ENCODE results near the gene IFIT1. TPM values are rescaled to one million over a fixed set of nuclear protein-coding genes. Genes with fewer than 3 reads are reported as not detected.
"Not testable (repeated sequence)": the region's sequence is repeated elsewhere in the genome, so short reads cannot be mapped to it uniquely, and the experiment has no call there.

The IFIT1 gene
- total RNA-seq, 4 donors from 2014 or later = 10.6 to 15.4 (median 11.9) TPM

- WGBS = 67% methylated on average over 1 of the region's 1 CpG
- no peaks in the 10 kb centered on the region for H3K36me3 ChIP-seq
These were observed 3.2 kb upstream of the IFIT1 start for GRCh38 chr10:89389254-89389653.

GRCh38 chr10:89390476-89391225 is 1.8 kb upstream of the IFIT1 start:
- TF ChIP-seq POLR2AphosphoS5 (IDR thresholded peaks at IDR 0.05) = no peak
- no peak for TF ChIP-seq CTCF (IDR thresholded peaks at IDR 0.05)
- TF ChIP-seq EP300 (IDR thresholded peaks at IDR 0.05) = no peak
- no peak for TF ChIP-seq POLR2A (IDR thresholded peaks at IDR 0.05; ENCODE audit: low read depth)
- WGBS = 74% methylated on average over 5 of the region's 5 CpGs
- no peak for DNase-seq (ENCODE audit: extremely low spot score)
- Histone ChIP-seq H3K9me3 (no peaks in the 10 kb centered on the region), H3K36me3 (no peaks in the 10 kb centered on the region), H3K4me1 (peaks cover 27 to 67% (median 63%) of the 10 kb centered on the region in 4 donors), H3K27me3 (no peaks in the 10 kb centered on the region), H3K27ac (replicated peaks in 1 of 4) (peak overlapping the region; percentile 75 to 84 (median 81)), H3K4me3 (no peak overlapping the region)
- intact Hi-C loops (cut with DNase I) = no loop called here

More at GRCh38 chr10:89389254-89389653, 3.2 kb upstream of the IFIT1 start:
- Histone ChIP-seq H3K27ac (replicated peaks in 1 of 4) (peak overlapping the region in 3 of 4 donors; percentile 33 to 84 (median 82)), H3K4me1 (peaks cover 21 to 56% (median 53%) of the 10 kb centered on the region in 4 donors), H3K4me3 (no peak overlapping the region), H3K27me3 (no peaks in the 10 kb centered on the region), H3K9me3 (no peaks in the 10 kb centered on the region)
- intact Hi-C loops (cut with DNase I) = no loop called here
- TF ChIP-seq POLR2A (IDR thresholded peaks at IDR 0.05; ENCODE audit: low read depth) (no peak), POLR2AphosphoS5 (IDR thresholded peaks at IDR 0.05) (no peak), CTCF (IDR thresholded peaks at IDR 0.05) (peak; percentile 46 to 54 (median 52))
- peak; percentile 12 for DNase-seq (ENCODE audit: extremely low spot score)

GRCh38 chr10:89391226-89391576 is 1.2 kb upstream of the IFIT1 start:
- peaks cover 27 to 67% (median 63%) of the 10 kb centered on the region in 4 donors for H3K4me1 ChIP-seq
- whole genome bisulfite sequencing = 85% methylated on average over 4 of the region's 4 CpGs

GRCh38 chr10:89392974-89393373 is 551 bp downstream of the IFIT1 start:
- Histone ChIP-seq H3K4me1 (peaks cover 27 to 69% (median 63%) of the 10 kb centered on the region in 4 donors), H3K27ac (replicated peaks in 1 of 4) (peak overlapping the region; percentile 75 to 84 (median 81)), H3K27me3 (no peaks in the 10 kb centered on the region), H3K4me3 (peak overlapping the region; percentile 58 to 65 (median 61)), H3K9me3 (no peaks in the 10 kb centered on the region), H3K36me3 (no peaks in the 10 kb centered on the region)
- TF ChIP-seq POLR2AphosphoS5 (IDR thresholded peaks at IDR 0.05) = peak; percentile 51 to 69
- TF ChIP-seq CTCF (IDR thresholded peaks at IDR 0.05) = no peak
- intact Hi-C loops (cut with DNase I) = no loop called here
- peak; percentile 82 for DNase-seq (ENCODE audit: extremely low spot score)
- 20% methylated on average over 2 of the region's 2 CpGs for WGBS

More at GRCh38 chr10:89391226-89391576, 1.2 kb upstream of the IFIT1 start:
- intact Hi-C loops (cut with DNase I); DNase-seq (ENCODE audit: extremely low spot score); H3K9me3 ChIP-seq; H3K27me3 ChIP-seq; H3K4me3 ChIP-seq; H3K36me3 ChIP-seq: not testable (repeated sequence)
- peak overlapping the region; percentile 75 to 84 (median 81) for H3K27ac ChIP-seq (replicated peaks in 1 of 4)

- DNase-seq (ENCODE audit: extremely low spot score) = no peak
- H3K4me1 ChIP-seq = peaks cover 27 to 63% (median 58%) of the 10 kb centered on the region in 4 donors
- H3K27me3 ChIP-seq = no peaks in the 10 kb centered on the region
- H3K27ac ChIP-seq (replicated peaks in 1 of 4) = peak overlapping the region; percentile 75 to 84 (median 81)
- WGBS = 19% methylated on average over 3 of the region's 3 CpGs
- no peaks in the 10 kb centered on the region for H3K36me3 ChIP-seq
- intact Hi-C loops (cut with DNase I) = no loop called here
- peak overlapping the region; percentile 58 to 65 (median 61) for H3K4me3 ChIP-seq
- no peaks in the 10 kb centered on the region for H3K9me3 ChIP-seq
- no peak for TF ChIP-seq POLR2AphosphoS5 (IDR thresholded peaks at IDR 0.05)
- TF ChIP-seq POLR2A (IDR thresholded peaks at IDR 0.05; ENCODE audit: low read depth) = no peak
- TF ChIP-seq CTCF (IDR thresholded peaks at IDR 0.05) = no peak
- TF ChIP-seq EP300 (IDR thresholded peaks at IDR 0.05) = no peak
These were observed 1.5 kb downstream of the IFIT1 start for GRCh38 chr10:89393898-89394297.
